Measurements from ENCODE around the gene ALX4. TPM values are rescaled to one million over a fixed set of nuclear protein-coding genes. Genes with fewer than 3 reads are reported as not detected.

ALX4 gene
- total RNA-seq, 4 donors from 2014 or later: not detected

DNA sequence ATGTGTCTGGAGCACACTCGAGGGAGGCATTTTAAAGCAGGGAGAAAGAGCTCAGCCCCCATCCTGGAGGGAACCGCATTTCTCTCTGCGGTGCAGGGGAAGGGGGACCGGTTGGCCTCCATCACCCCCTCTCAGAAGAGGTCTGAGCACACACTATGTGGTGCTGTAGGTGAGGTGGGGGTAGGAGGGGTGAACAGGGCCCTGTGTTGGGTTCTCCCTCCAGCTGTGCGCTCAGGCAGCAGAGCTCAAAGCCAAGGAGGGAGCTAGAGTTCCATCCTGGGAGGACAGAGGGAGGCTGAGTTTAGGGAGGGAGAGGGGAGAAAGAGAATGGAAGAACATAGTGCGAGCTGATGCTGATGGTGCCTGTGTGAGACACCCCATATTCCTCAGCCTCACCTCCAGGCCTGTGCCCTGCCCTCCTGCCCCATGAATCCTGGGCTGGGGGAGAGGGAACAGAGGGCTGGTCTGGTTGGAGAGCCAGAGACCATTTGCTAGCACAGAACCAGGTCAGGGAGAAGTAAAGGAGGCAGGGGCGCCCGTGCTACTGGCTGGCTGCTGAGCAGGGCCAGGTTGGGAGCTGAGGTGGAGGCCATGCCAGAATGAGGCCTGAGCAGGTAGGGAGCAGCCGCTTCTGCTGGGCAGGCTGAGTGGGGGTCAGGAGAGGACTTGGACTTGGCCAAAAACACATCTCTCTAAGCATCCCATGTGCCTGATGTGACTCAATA lies 43.7 kb downstream of the ALX4 start:
- Histone ChIP-seq H3K4me1 (no peaks in the 10 kb centered on the region), H3K4me3 (no peak overlapping the region), H3K27ac (no peak overlapping the region), H3K36me3 (no peaks in the 10 kb centered on the region), H3K9me3 (no peaks in the 10 kb centered on the region), H3K27me3 (no peaks in the 10 kb centered on the region)
- DNase-seq: peak in 1 of 3 donors; percentile 34
- TF ChIP-seq POLR2A (IDR thresholded peaks at IDR 0.05): no peak
- TF ChIP-seq, protein P1, sequence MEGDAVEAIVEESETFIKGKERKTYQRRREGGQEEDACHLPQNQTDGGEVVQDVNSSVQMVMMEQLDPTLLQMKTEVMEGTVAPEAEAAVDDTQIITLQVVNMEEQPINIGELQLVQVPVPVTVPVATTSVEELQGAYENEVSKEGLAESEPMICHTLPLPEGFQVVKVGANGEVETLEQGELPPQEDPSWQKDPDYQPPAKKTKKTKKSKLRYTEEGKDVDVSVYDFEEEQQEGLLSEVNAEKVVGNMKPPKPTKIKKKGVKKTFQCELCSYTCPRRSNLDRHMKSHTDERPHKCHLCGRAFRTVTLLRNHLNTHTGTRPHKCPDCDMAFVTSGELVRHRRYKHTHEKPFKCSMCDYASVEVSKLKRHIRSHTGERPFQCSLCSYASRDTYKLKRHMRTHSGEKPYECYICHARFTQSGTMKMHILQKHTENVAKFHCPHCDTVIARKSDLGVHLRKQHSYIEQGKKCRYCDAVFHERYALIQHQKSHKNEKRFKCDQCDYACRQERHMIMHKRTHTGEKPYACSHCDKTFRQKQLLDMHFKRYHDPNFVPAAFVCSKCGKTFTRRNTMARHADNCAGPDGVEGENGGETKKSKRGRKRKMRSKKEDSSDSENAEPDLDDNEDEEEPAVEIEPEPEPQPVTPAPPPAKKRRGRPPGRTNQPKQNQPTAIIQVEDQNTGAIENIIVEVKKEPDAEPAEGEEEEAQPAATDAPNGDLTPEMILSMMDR (IDR thresholded peaks at IDR 0.05): no peak

DNA sequence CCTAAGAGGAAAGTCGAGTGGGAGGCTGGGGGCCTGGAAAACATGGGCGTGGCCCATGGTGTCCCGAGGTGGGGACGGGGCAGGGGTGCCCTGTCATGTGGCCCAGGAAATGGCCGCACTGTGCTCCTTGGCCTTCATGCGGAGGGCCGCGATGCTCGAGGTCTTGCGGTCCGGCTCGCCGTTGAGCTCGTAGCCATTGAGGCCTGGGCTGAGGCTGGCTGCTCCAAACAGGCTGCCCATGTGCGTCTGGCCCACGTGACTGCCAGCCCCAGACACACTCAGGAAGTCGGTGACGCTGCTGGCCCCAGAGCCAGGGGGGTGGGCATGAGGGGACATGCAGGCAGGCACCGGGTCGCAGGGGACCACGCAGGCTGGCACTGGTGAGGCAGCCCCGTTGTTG lies 45.2 kb downstream of the ALX4 start:
- H3K36me3 ChIP-seq: no peaks in the 10 kb centered on the region
- no peak for DNase-seq
- TF ChIP-seq POLR2A (IDR thresholded peaks at IDR 0.05): no peak
- TF ChIP-seq, protein P1 (IDR thresholded peaks at IDR 0.05): no peak
- H3K4me1 ChIP-seq: no peaks in the 10 kb centered on the region
- no peaks in the 10 kb centered on the region for H3K27me3 ChIP-seq
- no peaks in the 10 kb centered on the region for H3K9me3 ChIP-seq
- no peak overlapping the region for H3K27ac ChIP-seq
- no peak overlapping the region for H3K4me3 ChIP-seq

DNA sequence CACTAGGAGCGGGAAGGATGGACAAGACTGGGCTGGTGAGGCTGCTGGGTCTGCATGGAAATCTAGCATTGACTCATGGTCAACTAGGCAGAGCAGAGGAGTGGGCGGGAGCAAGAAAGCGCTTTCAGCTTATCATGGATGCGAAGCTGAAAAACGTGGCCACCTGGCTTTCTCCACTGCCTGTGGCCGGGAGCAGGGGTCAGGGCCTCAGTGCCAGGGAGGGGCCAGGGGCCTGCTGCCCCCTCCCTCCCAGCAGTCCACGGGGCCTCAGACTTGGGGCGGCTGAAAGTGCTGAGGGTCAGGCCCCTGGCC lies 45.5 kb downstream of the ALX4 start:
- Histone ChIP-seq H3K9me3 (no peaks in the 10 kb centered on the region), H3K27ac (no peak overlapping the region), H3K4me3 (no peak overlapping the region), H3K27me3 (no peaks in the 10 kb centered on the region), H3K36me3 (no peaks in the 10 kb centered on the region), H3K4me1 (no peaks in the 10 kb centered on the region)
- TF ChIP-seq, protein P1 (IDR thresholded peaks at IDR 0.05): no peak
- TF ChIP-seq POLR2A (IDR thresholded peaks at IDR 0.05): no peak
- DNase-seq: no peak

DNA sequence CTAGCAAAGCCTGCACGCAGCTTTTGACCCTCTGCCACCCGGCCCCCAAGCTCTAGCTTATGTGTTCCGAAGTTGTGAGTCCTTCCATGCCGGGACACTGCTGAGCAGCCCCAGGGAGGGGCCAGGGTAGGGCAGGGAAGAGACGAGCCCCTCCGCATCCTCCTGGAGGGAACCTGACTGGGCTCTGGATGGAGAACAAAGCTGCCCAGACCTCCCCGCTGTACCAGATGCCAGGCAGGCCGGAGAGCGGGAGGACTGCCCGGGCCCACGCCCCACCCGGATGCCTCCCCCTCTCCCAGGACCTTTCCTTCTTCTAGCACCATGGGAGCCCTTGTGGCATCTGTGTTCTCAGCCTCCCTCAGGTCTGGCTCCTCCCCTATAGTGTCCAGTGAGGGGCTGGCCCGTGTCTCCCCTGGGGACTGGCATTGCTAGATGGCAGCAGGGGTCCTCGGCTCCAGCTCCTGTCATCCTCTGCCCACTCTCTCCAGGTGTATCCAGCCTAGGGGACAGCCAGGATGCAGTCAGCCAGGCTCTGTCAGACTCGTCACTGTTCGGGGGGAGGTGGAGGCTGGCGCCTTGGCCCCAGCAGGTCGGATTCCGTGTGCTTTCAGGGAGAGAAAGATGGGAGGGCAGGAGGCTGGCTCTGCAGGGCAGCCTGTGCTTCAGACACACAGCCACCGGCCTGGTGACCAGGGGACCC lies 46.1 kb downstream of the ALX4 start:
- no peaks in the 10 kb centered on the region for H3K36me3 ChIP-seq
- no peaks in the 10 kb centered on the region for H3K27me3 ChIP-seq
- TF ChIP-seq, protein P1 (IDR thresholded peaks at IDR 0.05): no peak
- TF ChIP-seq POLR2A (IDR thresholded peaks at IDR 0.05): no peak
- DNase-seq: no peak
- no peaks in the 10 kb centered on the region for H3K4me1 ChIP-seq
- no peak overlapping the region for H3K27ac ChIP-seq
- no peak overlapping the region for H3K4me3 ChIP-seq
- H3K9me3 ChIP-seq: no peaks in the 10 kb centered on the region

DNA sequence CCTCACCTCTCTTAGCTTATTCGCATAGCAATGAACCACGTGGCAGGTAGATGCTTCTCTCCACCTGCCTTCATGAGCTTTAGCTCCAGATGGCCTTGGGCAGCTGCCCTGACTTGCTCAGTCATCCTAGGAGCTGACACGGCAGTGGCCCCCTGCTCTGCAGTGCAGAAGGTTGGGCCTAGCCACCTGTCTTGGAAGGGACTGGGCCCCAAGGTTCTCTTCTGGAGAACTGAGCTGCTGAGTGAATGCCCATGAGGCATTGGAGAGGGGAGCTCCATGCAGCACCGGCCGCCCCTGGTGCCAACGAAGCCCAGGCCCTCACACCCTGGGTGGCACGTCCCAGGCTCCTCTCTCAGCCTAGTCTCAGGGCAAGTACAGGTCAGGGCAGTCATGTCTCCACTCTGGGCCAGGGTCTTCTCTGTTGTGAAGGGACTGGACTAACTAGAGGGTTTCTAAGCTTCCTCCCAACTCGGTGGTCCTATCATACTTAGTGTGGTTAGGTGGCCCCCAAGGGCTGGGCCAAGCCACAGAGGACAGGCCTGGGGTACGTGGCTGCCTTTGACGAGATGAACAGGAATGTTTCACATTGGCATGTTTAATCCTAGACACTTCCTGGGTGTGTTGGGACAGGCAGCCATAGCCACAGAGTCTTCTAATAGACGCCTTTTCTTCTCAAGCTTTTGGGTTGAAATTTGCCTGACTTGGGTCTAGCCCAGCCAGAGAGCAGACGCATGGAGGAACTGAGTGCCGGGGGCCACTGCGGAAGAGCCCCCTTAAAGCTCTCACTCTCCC lies 47.9 kb downstream of the ALX4 start:
- DNase-seq: no peak
- Histone ChIP-seq H3K27ac (no peak overlapping the region), H3K27me3 (no peaks in the 10 kb centered on the region), H3K36me3 (no peaks in the 10 kb centered on the region), H3K4me1 (no peaks in the 10 kb centered on the region), H3K4me3 (no peak overlapping the region), H3K9me3 (no peaks in the 10 kb centered on the region)
- TF ChIP-seq, protein P1 (IDR thresholded peaks at IDR 0.05): no peak
- TF ChIP-seq POLR2A (IDR thresholded peaks at IDR 0.05): no peak

All from Peyer's patch (tissue), 4 donors.